T-helper 1 cell (primary cell): Measurements from ENCODE around the gene ELOVL3.
A peak's percentile ranks its signal among the peaks of the same experiment; 100 is the strongest.
"Not testable (repeated sequence)": the region's sequence is repeated elsewhere in the genome, so short reads cannot be mapped to it uniquely, and the experiment has no call there.

Source experiments
- DNase-seq, 5 donors: peaks; one replicate each; pipeline ENCODE4 v3.0.0-alpha.2; 2012 to 2020
- total RNA-seq, 4 donors: gene quantifications; one replicate each; lab custom pipeline; 2026; lab: John Stamatoyannopoulos, UW

Gene ELOVL3, protein sequence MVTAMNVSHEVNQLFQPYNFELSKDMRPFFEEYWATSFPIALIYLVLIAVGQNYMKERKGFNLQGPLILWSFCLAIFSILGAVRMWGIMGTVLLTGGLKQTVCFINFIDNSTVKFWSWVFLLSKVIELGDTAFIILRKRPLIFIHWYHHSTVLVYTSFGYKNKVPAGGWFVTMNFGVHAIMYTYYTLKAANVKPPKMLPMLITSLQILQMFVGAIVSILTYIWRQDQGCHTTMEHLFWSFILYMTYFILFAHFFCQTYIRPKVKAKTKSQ
- total RNA-seq = 0.15 to 0.80 (median 0.27) reads per million in 4 donors

DNA sequence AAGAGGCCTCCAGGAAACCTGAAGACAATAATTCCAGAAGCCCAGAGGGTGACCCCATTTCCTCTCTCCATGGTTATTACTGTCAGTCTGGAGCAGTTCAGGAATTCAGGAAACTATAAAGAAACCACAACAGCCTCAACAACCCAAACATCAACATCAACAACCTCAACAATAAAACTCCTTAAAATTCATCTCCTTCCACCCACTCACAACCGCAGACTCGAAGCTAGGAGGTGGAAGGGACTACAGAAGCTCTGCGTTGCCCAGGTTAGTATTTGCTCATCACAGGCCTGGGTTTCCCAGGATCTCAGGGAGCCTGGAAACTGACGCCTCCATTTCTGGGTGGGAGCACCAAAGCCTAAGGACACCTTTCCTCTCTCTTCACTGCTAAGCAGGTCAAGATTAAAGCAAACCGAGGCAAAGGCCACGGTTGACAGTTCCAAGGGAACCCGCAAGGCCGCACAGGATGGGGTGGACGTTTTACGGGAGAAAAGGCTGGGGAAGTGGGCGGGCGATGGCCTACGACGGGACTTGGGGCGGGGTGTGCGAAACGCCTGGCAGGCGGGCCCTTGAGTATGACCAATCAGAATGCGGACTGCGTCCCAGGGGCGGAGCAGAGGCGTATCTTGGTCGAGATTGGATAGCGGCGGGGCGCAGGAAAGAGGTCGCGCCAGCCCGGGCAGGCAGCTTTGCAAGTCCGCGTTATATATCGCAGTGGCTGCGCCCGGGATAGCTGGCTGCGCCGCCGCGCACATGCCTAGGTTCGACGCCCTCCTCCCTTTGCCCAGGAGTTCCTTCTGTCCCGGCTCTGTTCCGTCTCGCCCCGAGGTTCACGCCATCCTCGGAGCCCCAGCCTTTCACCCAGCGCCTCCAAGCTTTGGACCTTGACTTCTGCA is at the start of gene ELOVL3:
Gene ELOVL3, plus strand, starts transcription at position 654 of the 896 bp plus-strand sequence. CDS start 250 bp downstream, outside the sequence.
- DNase-seq = peak; percentile 73 to 90 (median 80)

DNA sequence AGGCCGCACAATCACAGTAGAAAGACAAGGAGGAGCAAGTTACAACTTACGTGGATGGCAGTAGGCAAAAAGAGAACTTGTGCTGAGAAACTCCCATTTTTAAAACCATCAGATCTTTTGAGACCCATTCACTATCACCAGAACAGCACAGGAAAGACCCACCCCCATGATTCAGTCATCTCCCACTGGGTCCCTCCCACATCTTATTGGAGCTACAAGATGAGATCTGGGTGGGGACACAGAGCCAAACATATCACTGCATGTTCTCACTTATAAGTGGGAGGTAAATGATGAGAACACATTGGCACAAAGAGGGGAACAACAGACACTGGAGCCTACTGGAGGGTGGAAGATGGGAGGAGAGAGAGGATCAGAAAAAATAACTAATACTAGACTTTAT is 41.5 kb upstream of the ELOVL3 start:
- DNase-seq = no peak

DNA sequence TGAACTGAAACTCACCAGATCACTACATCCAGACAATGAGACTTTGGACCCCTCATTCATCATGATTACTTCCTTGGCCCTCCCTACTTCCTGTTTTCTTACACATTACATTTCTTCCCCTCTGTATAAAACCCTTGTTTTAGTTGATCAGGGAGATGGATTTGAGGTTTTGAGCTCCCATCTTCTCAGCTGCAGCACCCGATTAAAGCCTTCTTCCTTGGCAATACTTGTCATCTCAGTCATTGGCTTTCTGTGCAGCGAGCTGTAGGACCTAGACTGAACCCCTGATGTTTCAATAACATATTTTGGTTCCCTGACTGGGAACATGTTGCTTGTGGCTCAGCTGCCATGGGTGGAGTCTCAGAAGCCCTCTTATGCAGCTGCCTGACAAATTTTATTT is 40.8 kb upstream of the ELOVL3 start:
- DNase-seq = no peak

DNA sequence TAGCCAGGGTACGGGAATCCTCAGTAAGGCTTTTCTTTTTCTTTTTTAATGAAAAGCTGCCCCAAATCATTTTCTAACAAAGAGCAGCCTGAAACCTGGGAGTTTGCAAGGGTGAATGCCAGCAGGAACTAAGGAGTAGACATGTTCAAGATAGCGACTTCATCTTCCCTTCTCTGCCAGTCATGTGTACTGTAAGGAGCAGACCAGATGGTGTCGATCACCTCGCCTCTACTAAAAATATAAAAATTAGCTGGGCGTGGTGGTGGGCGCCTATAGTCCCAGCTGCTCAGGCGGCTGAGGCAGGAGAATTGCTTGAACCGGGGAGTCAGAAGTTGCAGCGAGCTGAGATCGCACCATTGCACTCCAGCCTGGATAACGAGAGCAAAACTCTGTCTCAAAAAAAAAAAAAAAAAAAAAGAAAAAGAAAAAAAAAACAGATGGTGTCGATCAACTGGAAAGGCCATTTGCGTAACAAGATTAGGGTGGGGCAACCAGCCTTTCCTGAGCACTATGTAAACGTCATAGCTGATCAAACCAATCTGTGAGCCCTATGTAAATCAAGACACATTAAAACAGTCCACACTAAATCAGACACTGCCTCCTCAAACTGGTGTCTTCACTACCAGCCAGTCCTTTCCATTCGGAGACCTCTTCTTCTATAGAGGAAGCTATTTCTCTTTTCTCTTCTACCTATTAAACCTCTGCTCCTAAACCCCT is 40.1 kb upstream of the ELOVL3 start:
- no peak for DNase-seq

DNA sequence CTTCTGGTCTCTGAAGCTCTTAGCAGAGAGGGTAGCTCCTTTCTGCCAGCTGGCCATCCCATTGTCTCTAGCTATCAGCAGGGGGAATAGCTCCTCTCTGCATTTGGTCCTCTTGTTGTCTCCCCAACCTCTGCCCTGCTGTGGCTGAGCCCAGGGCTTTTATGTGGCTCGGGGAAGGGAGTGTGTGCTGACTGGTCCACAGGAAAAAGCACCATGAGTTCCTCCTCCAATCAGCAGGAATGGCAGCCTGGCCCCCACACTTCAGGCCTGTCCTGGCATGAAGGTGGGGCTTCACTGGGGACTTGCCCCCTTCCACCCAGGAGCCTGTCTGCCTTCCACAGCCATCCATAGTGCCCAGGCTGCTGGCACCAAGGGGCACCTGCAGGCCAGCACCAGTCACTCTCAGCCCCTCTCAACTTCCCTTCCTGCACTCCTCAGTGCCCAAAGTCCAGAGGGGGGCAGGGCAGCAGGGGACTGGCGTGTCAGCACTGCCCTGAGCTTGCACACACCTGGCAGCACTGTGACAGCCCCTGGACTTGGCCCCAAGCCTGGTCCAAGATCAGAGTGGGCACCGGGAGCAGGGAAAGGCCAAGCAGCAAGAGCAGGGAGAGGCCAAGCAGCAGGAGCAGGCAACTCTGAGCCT is 37.7 kb upstream of the ELOVL3 start:
- DNase-seq = no peak

DNA sequence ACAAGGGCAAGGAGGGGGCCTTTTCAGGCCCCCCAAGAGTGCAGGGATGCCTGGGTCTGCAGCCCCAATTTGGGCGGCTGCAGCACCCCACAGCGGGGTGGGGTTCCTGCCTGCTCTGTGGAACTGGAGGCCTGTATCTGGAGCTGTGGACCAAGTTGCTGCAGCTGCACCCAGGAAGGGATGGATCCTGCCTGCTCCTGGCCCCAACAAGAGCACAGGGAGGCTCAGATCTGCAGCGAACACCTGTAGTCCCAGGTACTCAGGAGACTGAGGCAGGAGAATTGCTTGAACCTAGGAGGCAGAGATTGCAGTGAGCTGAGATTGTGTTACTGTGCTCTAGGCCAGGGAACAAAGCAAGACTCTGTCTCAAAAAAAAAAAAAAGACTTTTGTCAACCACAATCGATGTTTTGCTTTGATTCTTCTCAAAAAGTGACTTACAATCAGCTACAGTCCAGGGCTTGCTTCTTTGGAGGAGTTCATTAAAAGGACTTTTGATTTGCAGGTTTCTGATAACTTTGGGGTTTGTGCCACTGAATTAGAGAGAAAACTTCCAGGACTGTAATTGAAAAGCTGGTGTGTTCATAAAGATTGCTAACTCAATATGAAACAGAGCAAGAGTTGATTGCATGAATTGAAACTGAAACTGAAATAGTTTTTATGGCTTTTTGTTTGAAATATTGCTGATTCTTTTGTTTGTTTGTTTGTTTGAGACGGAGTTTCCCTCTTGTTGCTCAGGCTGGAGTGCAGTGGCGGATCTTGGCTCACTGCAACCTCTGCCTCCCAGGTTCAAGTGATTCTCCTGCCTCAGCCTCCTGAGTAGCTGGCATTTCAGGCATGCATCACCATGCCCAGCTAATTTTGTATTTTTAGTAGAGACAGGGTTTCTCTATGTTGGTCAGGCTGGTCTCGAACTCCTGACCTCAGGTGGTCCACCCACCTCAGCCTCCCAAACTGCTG is 36.9 kb upstream of the ELOVL3 start:
- peak in 1 of 5 donors; percentile 75 for DNase-seq

DNA sequence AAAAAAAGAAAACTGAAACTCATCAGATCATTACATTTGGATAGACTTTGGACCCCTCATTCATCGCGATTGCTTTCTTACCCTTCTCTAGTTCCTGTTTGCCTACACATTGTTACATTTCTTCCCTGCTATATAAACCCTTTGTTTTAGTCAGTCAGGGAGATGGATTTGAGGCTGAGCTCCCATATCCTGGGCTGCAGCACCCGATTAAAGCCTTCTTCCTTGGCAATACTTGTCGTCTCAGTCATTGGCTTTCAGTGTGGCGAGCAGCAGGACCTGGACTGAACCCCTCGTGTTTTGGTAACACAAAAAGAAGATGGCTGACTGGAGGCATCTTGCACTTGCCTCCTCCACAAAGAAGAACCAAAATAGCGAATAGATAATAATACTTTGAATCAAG is 34.1 kb upstream of the ELOVL3 start:
- DNase-seq = no peak

DNA sequence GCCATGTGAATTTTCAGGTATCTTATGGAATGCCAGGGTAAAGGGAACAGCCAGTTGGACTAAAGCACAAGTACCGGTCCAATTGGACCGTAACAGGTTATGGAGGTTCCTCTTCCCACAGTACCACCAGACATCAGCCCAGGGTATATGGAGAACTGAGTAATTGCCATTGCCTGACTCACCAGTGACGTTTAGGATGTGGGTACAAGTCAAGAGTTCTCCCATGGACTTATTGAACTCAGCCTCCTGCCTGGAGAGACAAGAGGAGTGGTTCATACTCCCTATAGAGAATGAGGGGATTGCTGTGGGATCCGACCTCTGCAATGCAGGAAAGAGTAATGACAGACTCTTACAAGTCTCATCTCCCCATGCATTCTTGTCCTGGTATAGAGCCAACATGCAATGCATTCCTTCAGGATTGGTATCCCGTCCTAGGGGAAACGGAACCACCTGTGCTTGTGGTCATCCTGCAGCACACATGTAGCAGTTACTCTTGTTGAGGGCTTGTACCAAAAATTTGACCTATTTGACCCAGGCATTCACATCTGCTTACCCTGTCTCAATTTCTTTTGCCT is 30.7 kb upstream of the ELOVL3 start:
- no peak for DNase-seq

DNA sequence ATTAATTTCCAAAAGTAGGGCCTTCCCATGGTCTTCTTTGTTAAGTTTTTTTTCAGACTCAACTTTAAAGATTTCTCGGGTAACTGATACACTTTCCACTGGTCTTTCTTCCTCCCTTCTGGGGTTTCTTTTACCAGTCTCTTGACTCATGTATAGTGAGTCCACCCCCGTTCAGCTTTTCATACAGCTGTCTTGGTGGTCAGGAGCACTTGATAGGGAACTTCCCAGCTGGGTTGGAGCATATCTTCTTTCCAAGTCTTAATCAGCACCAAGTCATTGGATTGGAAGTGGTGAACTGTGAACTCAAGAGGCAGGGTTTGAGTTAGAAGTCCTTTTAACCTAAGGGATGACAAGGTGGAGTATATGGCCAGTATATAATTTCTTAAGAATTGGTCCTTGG is 29.2 kb upstream of the ELOVL3 start:
- no peak for DNase-seq

DNA sequence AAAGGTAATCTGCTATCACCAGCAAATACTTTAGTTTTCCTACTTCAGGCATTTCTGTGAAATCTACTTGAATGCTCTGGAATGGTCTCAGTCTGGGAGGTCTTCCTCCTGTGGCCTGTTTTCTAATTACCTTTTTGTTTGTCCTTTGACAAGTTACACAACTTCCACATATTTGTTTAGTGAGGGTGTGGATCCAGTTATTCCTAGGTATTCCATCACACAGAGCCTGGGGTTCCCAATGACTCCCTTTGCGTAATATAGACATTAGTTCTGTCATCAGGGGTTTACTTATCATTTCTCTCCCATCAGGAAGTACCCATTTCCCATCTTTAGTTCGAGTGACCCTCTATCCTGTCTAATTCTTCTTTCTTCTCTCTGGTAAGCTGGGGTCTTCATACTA is 28.1 kb upstream of the ELOVL3 start:
- DNase-seq = no peak

DNA sequence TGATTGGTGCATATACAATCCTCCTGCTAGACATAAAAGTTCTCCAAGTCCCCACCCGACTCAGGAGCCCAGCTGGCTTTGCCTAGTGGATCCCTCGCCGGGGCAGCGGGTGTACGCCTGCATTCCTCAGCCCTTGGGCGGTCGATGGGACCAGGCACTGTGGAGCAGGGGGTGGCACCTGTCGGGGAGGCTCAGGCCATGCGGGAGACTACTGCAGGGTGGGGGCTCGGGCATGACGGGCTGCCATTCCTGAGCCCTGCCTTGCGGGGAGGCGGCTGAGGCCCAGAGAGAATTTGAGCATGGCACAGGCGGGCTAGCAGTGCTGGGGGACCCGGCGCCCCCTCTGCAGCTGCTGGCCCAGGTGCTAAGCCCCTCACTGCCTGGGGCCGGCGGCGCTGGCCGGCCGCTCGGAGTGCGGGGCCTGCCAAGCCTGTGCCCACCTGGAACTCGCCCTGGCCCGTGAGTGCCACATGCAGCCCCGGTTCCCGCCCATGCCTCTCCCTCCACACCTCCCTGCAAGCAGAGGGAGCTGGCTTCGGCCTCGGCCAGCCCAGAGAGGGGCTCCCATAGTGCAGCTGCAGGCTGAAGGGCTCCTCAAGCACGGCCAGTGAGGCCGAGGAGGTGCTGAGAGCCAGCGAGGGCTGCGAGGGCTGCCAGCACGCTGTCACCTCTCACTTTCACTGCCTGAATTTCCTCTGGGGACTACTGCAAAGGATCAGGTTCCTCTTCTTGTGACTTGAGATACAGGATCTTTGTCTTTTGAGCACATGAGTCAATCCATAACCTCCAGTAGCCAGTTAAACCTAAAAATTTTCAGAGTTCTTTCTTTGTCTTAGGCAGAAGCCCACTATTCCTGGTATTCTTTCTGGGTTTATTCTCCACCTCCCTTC is 25.1 kb upstream of the ELOVL3 start:
- DNase-seq = no peak

DNA sequence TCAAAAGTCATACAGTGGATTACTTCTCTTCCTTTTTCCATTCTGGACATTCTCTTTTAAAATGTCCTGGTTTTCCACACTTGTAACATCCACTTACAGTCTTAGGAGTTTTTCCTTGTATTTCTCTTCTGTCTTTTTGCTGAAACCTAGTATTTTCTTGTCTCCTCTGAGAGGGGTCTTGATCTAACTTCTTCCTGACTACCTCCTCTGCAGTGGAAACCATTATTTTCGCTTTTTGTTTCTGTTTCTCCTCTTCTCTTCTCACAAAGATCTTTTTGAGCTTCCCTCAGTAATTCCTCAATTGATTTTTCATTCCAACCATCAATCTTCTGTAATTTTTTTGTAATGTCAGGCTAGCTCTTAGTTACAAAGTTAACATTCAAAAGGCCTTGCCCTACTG is 23.7 kb upstream of the ELOVL3 start:
- DNase-seq = no peak

DNA sequence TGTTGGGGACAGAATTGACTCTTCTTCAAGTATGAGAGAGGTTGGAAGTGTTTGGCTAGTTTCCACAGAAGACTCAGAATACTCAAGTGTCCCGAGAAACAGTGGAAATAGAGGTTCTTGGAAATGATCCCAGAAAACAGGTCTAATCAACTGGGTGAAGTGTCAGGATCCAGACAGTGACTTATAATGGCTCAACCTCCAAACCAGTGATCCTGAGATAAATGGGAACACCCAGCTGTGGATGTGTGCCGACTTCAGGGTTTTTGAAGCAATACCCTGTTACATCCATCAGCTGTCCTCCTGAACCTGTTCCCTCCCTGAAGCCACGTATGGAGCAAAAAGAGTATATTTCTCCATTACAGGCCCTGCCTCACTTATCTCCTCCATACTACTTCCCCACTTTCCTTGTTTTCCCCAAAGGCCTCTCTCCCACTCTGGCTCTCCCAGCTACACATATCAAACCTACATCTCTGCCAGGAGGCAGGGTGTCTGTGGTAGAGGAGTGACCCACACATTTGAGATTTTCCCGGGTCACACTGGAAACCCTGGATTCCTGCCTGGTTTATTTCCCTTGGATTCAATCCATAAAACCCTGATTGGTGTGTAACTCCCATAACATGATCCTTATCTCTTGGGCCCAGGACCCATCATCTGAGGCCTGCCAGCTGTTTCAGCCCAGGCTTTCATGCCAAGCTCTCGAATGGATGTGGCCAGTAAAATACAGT is 17.6 kb upstream of the ELOVL3 start:
- no peak for DNase-seq

DNA sequence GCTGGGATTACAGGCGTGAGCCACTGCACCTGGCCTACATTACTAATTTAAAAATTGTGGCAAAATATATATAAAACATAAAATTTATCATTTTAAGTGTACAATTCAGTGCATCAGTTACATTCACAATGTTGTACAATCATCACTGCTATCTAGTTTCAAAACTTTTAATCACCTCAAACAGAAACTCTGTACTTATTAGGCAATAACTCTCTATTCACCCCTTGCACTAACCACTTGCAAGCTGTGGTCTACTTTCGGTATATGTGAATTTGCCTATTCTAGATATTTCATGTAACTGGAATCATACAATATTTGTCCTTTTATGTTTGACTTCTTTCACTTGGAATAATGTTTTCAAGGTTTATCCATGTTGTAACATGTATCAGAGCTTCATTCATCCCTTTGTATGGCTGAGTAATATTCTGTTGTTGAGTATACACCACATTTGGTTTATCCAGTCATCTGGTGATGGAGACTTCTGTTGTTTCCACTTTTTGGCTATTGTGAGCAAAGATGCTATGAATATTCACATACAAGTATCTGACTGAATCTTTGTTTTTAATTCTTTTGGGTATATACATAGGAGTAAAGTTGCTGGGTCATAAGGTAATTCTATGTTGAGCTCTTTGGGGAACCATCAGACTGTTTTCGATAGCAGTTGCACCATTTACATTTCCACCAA is 14.3 kb upstream of the ELOVL3 start:
- no peak for DNase-seq

DNA sequence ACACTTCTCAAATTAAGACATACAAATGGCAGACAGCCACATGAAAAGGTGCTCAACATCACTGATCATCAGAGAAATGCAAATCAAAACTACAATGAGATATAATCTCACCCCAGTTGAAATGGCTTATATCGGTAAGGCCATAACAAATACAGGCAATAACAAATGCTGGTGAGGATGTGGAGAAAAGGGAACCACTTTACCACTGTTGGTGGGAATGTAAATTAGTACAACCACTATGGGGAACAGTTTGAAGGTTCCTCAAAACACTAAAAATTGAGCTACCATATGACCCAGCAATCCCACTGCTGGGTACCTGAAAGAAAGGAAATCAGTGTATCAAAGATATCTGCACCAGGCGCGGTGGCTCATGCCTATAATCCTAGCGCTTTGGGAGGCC is 12.5 kb upstream of the ELOVL3 start:
- DNase-seq = not testable (repeated sequence)

DNA sequence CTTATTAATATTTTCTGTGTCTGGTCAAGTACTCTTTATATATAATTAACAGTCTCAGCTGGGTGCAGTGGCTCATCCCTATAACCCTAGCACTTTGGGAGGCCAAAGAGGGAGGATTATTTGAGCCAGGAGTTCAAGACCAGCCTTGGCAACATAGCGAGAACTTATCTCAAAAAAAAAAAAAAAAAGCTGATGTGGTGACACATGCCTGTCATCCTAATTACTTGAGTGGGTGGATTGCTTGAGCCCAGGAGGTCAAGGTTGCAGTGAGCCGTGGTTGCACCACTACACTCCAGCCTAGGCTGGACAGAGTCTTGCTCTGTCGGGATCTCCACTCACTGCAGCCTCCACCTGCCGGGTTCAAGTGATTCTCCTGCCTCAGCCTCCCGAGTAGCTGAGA is 6.7 kb upstream of the ELOVL3 start:
- DNase-seq = no peak

DNA sequence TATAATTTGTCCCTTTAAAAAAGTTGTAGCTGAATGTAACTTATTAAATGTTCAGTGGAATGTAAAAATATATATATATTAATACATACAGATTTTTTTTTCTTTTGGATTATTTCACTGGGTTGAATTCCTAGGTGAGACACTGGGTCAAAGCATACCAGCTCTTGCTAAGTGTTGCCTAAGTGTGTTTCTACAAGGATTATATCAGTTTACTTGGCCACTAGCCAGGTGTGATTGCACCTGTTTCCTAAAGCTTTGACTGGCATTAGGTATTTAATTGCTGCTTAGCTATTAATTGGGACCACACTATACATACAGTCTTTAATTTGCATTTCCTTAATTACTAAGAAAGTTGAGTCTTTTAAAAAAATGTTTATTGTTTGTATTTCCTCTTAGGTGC is 5.5 kb upstream of the ELOVL3 start:
- DNase-seq = no peak

DNA sequence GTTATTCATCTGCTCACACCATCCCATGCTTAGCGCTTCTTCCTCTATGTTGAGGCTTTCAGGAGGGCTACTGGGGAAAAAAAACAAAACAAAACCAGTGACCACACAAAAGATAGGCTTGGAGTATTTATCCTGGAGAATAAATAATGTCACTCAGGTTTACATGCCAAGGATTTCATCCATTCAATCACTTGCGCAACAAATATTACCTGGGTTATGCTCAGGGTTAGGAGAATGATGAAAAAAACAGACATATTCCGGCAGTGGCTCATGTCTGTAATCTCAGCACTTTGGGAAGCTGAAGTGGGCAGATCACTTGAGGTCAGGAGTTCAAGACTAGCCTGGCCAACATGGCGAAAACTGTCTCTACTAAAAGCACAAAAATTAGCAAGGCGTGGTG is 3.3 kb upstream of the ELOVL3 start:
- no peak for DNase-seq

DNA sequence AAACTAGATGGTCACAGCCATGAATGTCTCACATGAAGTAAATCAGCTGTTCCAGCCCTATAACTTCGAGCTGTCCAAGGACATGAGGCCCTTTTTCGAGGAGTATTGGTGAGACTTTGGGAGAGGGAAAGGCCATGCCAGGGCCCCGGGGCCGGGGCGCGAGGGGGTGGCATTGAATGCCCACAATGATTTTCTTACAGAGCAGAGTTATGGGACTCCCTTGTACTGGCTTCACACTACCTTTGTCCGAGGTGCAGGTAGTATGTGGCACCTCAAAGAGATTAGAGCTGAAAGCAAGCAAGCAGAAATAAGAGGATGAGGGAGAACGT is 407 bp downstream of the ELOVL3 start:
- no peak for DNase-seq
